Measurements from ENCODE around the gene ARFGAP1.

- no peak for TF ChIP-seq EZH2 (IDR thresholded peaks at IDR 0.05; ENCODE audit: low read length)
- no peak for TF ChIP-seq CTCF (optimal IDR thresholded peaks at IDR 0.05 in 1 of 3, IDR thresholded peaks at IDR 0.05 in 1 of 3, conservative IDR thresholded peaks at IDR 0.05 in 1 of 3; ENCODE audit: extremely low read depth in 1 of 3, insufficient read depth in 2 of 3, low read length in 3 of 3)
Observed at GRCh38 chr20:63327231-63327745, 54.7 kb downstream of the ARFGAP1 start.
